Lung (tissue), 12 donors: Measurements from ENCODE around the gene CDR2. TPM values are rescaled to one million over a fixed set of nuclear protein-coding genes. Genes with fewer than 3 reads are reported as not detected.

Experiments
- ATAC-seq: fragments of 200-7000 bp; cut with Tn5 transposase; one replicate; pipeline ENCODE4 v1.9.1; 2020; ENCODE audit warnings: moderate number of reproducible peaks; ENCODE audit not compliant: insufficient read depth, low FRiP score
- DNase-seq, 3 donors: peaks; one replicate each; pipeline ENCODE4 v3.0.0-alpha.2; 2013 to 2017
- H3K27ac ChIP-seq, 2 donors: one replicate each; pipeline ENCODE4 v1.5.1; 2013; ENCODE audit warnings: mild to moderate bottlenecking in 2 of 2, moderate library complexity in 2 of 2, control low read depth in 1 of 2, inconsistent platforms in 1 of 2, low read depth in 1 of 2, low read length in 1 of 2
- H3K27me3 ChIP-seq, 3 donors: one replicate each; pipeline ENCODE4 v1.5.1; 2013; ENCODE audit warnings: low read length in 2 of 3; ENCODE audit not compliant: control insufficient read depth in 3 of 3, insufficient read depth in 3 of 3
- H3K36me3 ChIP-seq, 4 donors: one replicate each; pipeline ENCODE4 v1.5.1; 2013; ENCODE audit warnings: low read length in 4 of 4, mild to moderate bottlenecking in 1 of 4, moderate library complexity in 1 of 4; ENCODE audit not compliant: control insufficient read depth in 4 of 4, insufficient read depth in 4 of 4
- H3K4me1 ChIP-seq, 5 donors: one replicate each; pipeline ENCODE4 v1.5.1; 2013; ENCODE audit warnings: low read length in 5 of 5, mild to moderate bottlenecking in 2 of 5, moderate library complexity in 1 of 5; ENCODE audit not compliant: control insufficient read depth in 5 of 5, insufficient read depth in 5 of 5
- H3K4me3 ChIP-seq: one replicate; pipeline ENCODE4 v1.5.1; 2013; ENCODE audit warnings: mild to moderate bottlenecking, control low read depth, moderate library complexity
- H3K9ac ChIP-seq, 2 donors: one replicate each; pipeline ENCODE4 v1.5.1; 2013; ENCODE audit warnings: low read length in 2 of 2, control low read depth in 1 of 2; ENCODE audit not compliant: insufficient read depth in 1 of 2
- H3K9me3 ChIP-seq, 4 donors: one replicate each; pipeline ENCODE4 v1.5.1; 2013; ENCODE audit warnings: low read length in 3 of 4, mild to moderate bottlenecking in 1 of 4, moderate library complexity in 1 of 4; ENCODE audit not compliant: control insufficient read depth in 4 of 4, insufficient read depth in 3 of 4
- WGBS, 2 donors: extraction: QIAGEN DNeasy Blood & Tissue Kit; methylation state at CpG; one replicate each; pipeline ENCODE4 v1.1.7; 2013; 5-methylcytosine and 5-hydroxymethylcytosine counted together
- polyA plus RNA-seq, 2 donors: library from polyadenylated mRNA; stranded (reverse); fragments of 200-250 nt; gene quantifications; one replicate each; pipeline ENCODE4 v1.2.1, GENCODE V29; 2013
- total RNA-seq, 2 donors: library from RNA; depleted of rRNA in 1 of 2; stranded (reverse); fragments of >200 nt in 1 of 2; gene quantifications; one replicate each; pipeline ENCODE4 v1.2.1, GENCODE V29; 2014 to 2021
- TF ChIP-seq, protein P1 (sequence below): IDR thresholded peaks from 2 replicates; pipeline ENCODE4 v1.5.1; 2012; ENCODE audit warnings: mild to moderate bottlenecking; ENCODE audit errors: control extremely low read depth, extremely low read depth
- donor health status: control.
- donor health status: control.
- donor health status: Bipolar disorder and iron deficiency.
- donor health status: healthy.
- donor health status: DM: yes; HTN: yes; CAD: no.

Gene CDR2
- total and polyA plus RNA-seq, 4 donors, result 11.3 to 27.0 (median 14.0) TPM

DNA sequence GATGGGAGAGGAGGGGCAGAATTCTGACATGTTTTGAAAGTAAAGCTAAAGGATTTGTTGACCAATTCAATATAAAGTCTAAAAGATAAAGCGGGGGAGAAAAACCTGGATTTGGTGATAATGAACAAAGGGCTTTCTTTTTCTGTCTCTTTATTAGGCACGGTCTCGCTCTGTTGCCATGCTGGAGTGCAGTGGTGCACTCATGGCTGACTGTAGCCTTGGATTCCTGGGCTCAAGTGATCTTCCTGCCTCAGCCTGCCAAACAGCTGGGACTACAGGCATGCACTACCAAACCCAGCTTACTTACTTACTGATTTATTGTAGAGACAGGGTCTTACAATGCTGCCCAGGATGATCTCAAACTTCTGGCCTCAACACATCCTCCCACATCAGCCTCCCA is 7.5 kb downstream of the CDR2 start:
- DNase-seq, result no peak
- Histone ChIP-seq H3K4me1 (peaks cover 0 to 24% (median 4%) of the 10 kb centered on the region in 5 donors), H3K36me3 (peaks cover 2 to 7% (median 3%) of the 10 kb centered on the region in 4 donors), H3K9me3 (no peaks in the 10 kb centered on the region), H3K4me3 (no peak overlapping the region), H3K9ac (no peak overlapping the region), H3K27me3 (no peaks in the 10 kb centered on the region), H3K27ac (no peak overlapping the region)
- 94 to 98% methylated on average over 3 of the region's 3 CpGs for WGBS, 2 donors
- TF ChIP-seq, protein P1, sequence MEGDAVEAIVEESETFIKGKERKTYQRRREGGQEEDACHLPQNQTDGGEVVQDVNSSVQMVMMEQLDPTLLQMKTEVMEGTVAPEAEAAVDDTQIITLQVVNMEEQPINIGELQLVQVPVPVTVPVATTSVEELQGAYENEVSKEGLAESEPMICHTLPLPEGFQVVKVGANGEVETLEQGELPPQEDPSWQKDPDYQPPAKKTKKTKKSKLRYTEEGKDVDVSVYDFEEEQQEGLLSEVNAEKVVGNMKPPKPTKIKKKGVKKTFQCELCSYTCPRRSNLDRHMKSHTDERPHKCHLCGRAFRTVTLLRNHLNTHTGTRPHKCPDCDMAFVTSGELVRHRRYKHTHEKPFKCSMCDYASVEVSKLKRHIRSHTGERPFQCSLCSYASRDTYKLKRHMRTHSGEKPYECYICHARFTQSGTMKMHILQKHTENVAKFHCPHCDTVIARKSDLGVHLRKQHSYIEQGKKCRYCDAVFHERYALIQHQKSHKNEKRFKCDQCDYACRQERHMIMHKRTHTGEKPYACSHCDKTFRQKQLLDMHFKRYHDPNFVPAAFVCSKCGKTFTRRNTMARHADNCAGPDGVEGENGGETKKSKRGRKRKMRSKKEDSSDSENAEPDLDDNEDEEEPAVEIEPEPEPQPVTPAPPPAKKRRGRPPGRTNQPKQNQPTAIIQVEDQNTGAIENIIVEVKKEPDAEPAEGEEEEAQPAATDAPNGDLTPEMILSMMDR, result no peak
- ATAC-seq, result no peak

DNA sequence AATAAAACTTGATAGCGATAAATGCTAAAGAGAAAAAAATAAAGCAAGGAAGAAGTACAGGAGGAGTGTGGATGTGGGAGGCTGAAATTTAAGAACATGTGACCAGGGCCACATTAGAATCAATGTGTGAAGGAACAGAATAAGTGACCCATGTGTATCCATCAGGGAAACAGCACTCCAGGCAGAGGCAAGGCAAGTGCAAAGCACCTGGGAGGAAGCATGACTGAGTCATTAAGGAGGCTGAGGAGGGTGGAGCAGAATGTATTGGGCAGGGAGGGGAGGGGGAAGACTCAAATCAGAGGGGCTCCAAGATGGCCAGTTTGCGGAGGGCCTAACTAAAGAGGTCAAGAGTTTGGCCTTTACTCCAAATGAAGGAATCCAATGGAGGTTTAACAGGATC is 8.0 kb downstream of the CDR2 start:
- Histone ChIP-seq H3K9ac (no peak overlapping the region), H3K27ac (no peak overlapping the region), H3K36me3 (peaks cover 2 to 8% (median 4%) of the 10 kb centered on the region in 4 donors), H3K4me1 (peaks cover 0 to 21% (median 2%) of the 10 kb centered on the region in 5 donors), H3K4me3 (no peak overlapping the region), H3K27me3 (no peaks in the 10 kb centered on the region), H3K9me3 (no peaks in the 10 kb centered on the region)
- DNase-seq (no peak), ATAC-seq (no peak)
- TF ChIP-seq, protein P1, result no peak
- 95 to 98% methylated on average over 2 of the region's 2 CpGs for WGBS, 2 donors

DNA sequence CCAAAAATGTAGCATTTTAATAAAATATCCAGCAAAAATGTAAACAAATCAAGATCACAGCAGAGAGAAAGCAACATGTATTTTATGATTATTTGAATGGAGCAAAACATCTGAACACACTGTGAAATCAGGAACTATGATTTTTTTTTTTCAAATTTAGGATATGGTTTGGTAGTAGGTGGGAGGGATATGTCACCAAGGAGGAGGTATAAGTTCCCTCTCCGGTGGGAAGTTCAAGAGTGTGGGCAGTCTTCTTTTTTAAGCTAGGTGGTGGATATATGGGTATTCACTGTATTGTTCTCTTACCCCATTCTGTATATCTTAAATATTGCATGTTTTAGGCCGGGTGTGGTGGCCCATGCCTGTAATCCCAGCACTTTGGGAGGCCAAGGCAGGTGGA is 10.2 kb downstream of the CDR2 start:
- 84 to 88% methylated on average over 2 of the region's 2 CpGs for WGBS, 2 donors
- Histone ChIP-seq H3K9me3 (no peaks in the 10 kb centered on the region), H3K4me3 (no peak overlapping the region), H3K4me1 (peaks cover 0 to 5% (median 2%) of the 10 kb centered on the region in 5 donors), H3K27ac (no peak overlapping the region), H3K9ac (no peak overlapping the region), H3K27me3 (no peaks in the 10 kb centered on the region), H3K36me3 (peaks cover 2 to 10% (median 6%) of the 10 kb centered on the region in 4 donors)
- ATAC-seq (no peak), DNase-seq (no peak)
- TF ChIP-seq, protein P1, result no peak

DNA sequence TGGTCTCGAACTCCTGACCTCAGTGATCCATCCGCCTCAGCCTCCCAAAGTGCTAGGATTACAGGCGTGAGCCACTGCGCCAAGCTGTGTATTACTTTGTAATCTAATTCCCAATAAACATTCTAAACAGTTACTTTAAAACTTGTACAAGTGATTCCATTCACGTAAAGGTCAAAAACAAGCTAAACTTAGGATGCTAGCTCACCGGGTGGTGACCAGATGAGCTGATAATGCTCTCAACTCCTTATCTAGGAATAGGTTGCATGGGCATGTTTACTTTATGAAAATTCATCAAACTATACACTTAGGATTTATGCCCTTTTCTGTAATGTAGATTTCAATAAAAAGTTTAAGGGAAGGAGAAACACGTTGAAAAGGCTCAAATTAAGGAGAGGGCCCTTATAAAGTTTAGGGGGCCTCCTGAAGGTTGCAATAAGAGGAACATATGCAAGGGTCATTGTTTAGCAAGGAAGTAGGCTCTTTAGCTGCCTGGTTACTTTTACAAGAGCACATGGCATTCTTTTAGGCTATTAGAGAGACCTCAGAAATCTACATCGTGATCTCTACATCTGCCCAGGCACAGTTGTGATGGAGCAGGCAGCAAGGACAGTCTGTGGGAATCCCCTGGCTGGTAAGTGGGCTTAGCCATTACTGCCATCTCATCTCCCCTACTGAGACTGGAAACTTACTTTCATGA is 13.3 kb downstream of the CDR2 start:
- H3K36me3 ChIP-seq, result peaks cover 2 to 13% (median 6%) of the 10 kb centered on the region in 4 donors
- DNase-seq, result no peak
- TF ChIP-seq, protein P1, result no peak
- H3K4me1 ChIP-seq, result peaks cover 0 to 5% (median 2%) of the 10 kb centered on the region in 5 donors
- WGBS, 2 donors, result 82 to 85% methylated on average over 8 of the region's 8 CpGs
- H3K27me3 ChIP-seq, result no peaks in the 10 kb centered on the region
- H3K9me3 ChIP-seq, result no peaks in the 10 kb centered on the region
- H3K27ac ChIP-seq, result no peak overlapping the region
- no peak overlapping the region for H3K9ac ChIP-seq
- ATAC-seq, result no peak
- no peak overlapping the region for H3K4me3 ChIP-seq
